SU-DHL-6 (cell line): ENCODE results near the gene VIPR2.

Experiments
- H2AFZ ChIP-seq: fragments of 200-600 bp; sonication (generic); 2 replicates; pipeline ENCODE4 v1.6.1; 2014; ENCODE audit warnings: low read depth, mild to moderate bottlenecking, moderate library complexity, mixed read lengths, antibody characterized with exemption, low read length; ENCODE audit not compliant: severe bottlenecking
- H3F3A ChIP-seq: fragments of 200-600 bp; shearing (Covaris generic); 2 replicates; pipeline ENCODE4 v1.6.0; 2016; ENCODE audit warnings: antibody characterized with exemption, mild to moderate bottlenecking; ENCODE audit not compliant: insufficient read depth
- H3K27ac ChIP-seq: fragments of 200-600 bp; sonication (generic); 2 replicates; pipeline ENCODE4 v1.5.1; 2016; ENCODE audit warnings: low read depth, mild to moderate bottlenecking, low read length, moderate library complexity, mixed read lengths
- H3K27me3 ChIP-seq: fragments of 200-600 bp; sonication (generic), shearing (Covaris generic); 2 replicates; pipeline ENCODE4 v1.6.0; 2014; ENCODE audit warnings: mild to moderate bottlenecking, low read length
- H3K36me3 ChIP-seq: fragments of 200-600 bp; sonication (generic); 2 replicates; pipeline ENCODE4 v1.6.1; 2014; ENCODE audit warnings: mild to moderate bottlenecking, low read length, mixed read lengths
- H3K4me2 ChIP-seq: fragments of 300-600, 200-600 bp; shearing (Covaris generic), sonication (generic); 2 replicates; pipeline ENCODE4 v1.6.0; 2014; ENCODE audit warnings: low read length, low read depth, mild to moderate bottlenecking; ENCODE audit not compliant: poor library complexity, severe bottlenecking
- H3K4me3 ChIP-seq: fragments of 200-600 bp; sonication (generic); 2 replicates; pipeline ENCODE4 v1.5.1; 2014; ENCODE audit warnings: antibody characterized with exemption, low read length, mild to moderate bottlenecking, mixed read lengths; ENCODE audit not compliant: insufficient read depth, poor library complexity, severe bottlenecking
- H3K79me2 ChIP-seq: fragments of 200-600 bp; sonication (generic); 2 replicates; pipeline ENCODE4 v1.6.1; 2014; ENCODE audit warnings: mild to moderate bottlenecking, low read length, moderate library complexity; ENCODE audit not compliant: insufficient read depth
- H3K9ac ChIP-seq: fragments of 200-600 bp; sonication (generic); 2 replicates; pipeline ENCODE4 v1.7.0; 2014; ENCODE audit warnings: mild to moderate bottlenecking, low read length
- H3K9me2 ChIP-seq: fragments of 200-600 bp; sonication (generic); replicated peaks from 2 replicates; pipeline ENCODE4 v1.6.1; 2014; ENCODE audit warnings: low read length; ENCODE audit not compliant: insufficient read depth
- H3K9me3 ChIP-seq: fragments of 200-600 bp; sonication (generic); 2 replicates; pipeline ENCODE4 v1.6.1; 2014; ENCODE audit warnings: low read length, mixed read lengths; ENCODE audit not compliant: insufficient read depth
- H4K20me1 ChIP-seq: fragments of 200-600 bp; sonication (generic); 2 replicates; pipeline ENCODE4 v1.6.1; 2014; ENCODE audit warnings: low read depth, mild to moderate bottlenecking, antibody characterized with exemption, low read length, moderate library complexity, mixed read lengths
- EZH2phosphoT487 ChIP-seq: fragments of 200-600 bp; sonication (generic), shearing (Covaris generic); conservative IDR thresholded peaks from 2 replicates; pipeline ENCODE4 v1.6.1; 2018; ENCODE audit warnings: mild to moderate bottlenecking, antibody characterized with exemption, low read length, moderate library complexity, mixed read lengths
- TF ChIP-seq, protein P1 (sequence below): fragments of 200-600 bp; sonication (generic); IDR thresholded peaks from one replicate; pipeline ENCODE4 v1.5.1; 2017; ENCODE audit warnings: antibody characterized with exemption, mild to moderate bottlenecking, low read length, moderate library complexity; ENCODE audit not compliant: insufficient read depth, poor library complexity, severe bottlenecking

The VIPR2 gene

DNA sequence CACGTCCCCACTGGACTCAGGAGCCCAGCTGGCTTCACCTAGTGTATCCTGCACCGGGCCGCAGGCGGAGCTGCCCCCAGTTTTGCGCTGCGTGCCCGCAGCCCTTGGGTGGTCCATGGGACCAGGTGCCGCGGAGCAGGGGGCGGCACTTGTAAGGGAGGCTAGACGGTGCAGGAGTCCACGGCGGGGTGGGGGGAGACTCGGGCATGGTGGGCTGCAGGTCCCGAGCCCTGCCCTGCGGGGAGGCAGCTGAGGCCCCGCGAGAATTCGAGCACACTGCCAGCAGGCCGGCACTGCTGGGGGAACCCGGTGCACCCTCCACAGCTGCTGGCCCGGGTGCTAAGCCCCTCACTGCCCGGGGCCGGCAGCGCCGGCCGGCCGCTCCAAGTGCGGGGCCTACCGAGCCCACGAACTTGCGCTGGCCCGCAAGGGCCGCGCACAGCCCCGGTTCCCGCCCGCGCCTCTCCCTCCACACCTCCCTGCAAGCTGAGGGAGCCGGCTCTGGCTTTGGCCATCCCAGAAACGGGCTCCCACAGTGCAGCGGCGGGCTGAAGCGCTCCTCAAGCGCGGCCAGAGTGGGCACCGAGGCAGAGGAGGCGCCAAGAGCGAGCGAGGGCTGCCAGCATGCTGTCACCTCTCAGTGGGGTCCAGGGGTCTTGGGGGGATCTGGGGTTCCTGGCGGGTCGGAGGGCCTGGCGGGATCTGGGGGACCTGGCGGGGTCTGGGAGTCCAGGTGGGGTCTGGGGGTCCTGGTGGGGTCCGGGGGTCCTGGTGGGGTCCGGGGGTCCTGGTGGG is 81.4 kb downstream of the VIPR2 start:
- Histone ChIP-seq H3K4me2 (no peak overlapping the region), H3K79me2 (no peaks in the 10 kb centered on the region), H2AFZ (no peak overlapping the region), H3K9ac (no peak overlapping the region), H3K27ac (no peak overlapping the region), H3K27me3 (no peaks in the 10 kb centered on the region), H4K20me1 (no peaks in the 10 kb centered on the region), H3K9me2 (no peaks in the 10 kb centered on the region), H3K36me3 (no peaks in the 10 kb centered on the region), H3F3A (no peaks in the 10 kb centered on the region), H3K4me3 (no peak overlapping the region), H3K9me3 (no peaks in the 10 kb centered on the region)
- TF ChIP-seq EZH2phosphoT487 = no peak
- TF ChIP-seq, protein P1, sequence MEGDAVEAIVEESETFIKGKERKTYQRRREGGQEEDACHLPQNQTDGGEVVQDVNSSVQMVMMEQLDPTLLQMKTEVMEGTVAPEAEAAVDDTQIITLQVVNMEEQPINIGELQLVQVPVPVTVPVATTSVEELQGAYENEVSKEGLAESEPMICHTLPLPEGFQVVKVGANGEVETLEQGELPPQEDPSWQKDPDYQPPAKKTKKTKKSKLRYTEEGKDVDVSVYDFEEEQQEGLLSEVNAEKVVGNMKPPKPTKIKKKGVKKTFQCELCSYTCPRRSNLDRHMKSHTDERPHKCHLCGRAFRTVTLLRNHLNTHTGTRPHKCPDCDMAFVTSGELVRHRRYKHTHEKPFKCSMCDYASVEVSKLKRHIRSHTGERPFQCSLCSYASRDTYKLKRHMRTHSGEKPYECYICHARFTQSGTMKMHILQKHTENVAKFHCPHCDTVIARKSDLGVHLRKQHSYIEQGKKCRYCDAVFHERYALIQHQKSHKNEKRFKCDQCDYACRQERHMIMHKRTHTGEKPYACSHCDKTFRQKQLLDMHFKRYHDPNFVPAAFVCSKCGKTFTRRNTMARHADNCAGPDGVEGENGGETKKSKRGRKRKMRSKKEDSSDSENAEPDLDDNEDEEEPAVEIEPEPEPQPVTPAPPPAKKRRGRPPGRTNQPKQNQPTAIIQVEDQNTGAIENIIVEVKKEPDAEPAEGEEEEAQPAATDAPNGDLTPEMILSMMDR = no peak

DNA sequence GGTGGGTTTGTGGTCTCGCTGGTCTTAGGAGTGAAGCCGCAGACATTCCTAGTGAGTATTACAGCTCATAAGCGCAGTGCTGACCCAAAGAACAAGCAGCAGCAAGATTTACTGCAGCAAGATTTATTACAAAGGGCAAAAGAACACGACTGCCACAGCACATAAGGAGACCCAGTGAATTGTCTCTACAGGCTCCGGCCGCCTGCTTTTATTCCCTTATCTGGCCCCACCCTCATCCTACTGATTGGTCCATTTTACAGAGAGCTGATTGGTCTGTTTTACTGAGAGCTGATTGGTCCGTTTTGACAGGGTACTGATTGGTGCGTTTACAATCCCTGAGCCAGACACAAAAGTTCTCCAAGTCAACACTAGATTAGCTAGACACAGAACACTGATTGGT is 82.1 kb downstream of the VIPR2 start:
- TF ChIP-seq, protein P1 = no peak
- TF ChIP-seq EZH2phosphoT487 = no peak
- Histone ChIP-seq H3K27me3 (no peaks in the 10 kb centered on the region), H3K4me2 (no peak overlapping the region), H3K36me3 (no peaks in the 10 kb centered on the region), H3F3A (no peaks in the 10 kb centered on the region), H2AFZ (no peak overlapping the region), H3K9me3 (no peaks in the 10 kb centered on the region), H3K79me2 (no peaks in the 10 kb centered on the region), H3K4me3 (no peak overlapping the region), H3K9ac (no peak overlapping the region), H3K9me2 (no peaks in the 10 kb centered on the region), H4K20me1 (no peaks in the 10 kb centered on the region), H3K27ac (no peak overlapping the region)

DNA sequence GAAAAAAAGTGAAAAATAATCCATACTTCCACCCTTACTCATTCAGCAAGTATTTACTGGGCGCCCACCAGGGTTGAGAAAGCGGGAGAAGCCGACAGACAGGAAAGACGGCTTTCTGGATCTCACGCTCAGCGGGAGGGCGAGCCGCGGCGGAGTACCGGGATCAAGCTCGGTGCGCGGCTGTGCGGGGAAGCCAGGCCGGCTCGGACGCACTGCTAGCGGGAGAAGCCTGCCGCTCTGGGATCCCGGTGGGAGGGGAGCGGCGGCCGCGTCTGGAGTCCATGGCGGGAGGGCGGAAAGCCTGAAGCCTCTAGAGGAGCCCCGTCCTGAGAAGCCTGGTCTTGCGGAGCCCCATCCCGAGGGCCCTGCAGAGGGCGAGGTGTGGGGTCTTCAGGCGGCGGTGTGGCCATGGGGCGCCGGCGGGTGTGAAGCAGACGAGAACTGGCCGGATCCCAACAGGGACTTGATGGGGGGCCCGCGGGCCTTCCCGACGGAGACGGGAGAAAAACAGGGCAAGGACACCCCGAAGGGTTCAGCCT is 82.9 kb downstream of the VIPR2 start:
- Histone ChIP-seq H2AFZ (no peak overlapping the region), H3K9me2 (no peaks in the 10 kb centered on the region), H3K36me3 (no peaks in the 10 kb centered on the region), H3K9ac (no peak overlapping the region), H3F3A (no peaks in the 10 kb centered on the region), H4K20me1 (no peaks in the 10 kb centered on the region), H3K79me2 (no peaks in the 10 kb centered on the region), H3K27me3 (no peaks in the 10 kb centered on the region), H3K4me3 (no peak overlapping the region), H3K4me2 (no peak overlapping the region), H3K27ac (no peak overlapping the region), H3K9me3 (no peaks in the 10 kb centered on the region)
- TF ChIP-seq, protein P1 = no peak
- no peak for TF ChIP-seq EZH2phosphoT487
